Measurements from ENCODE around the gene ATP8A2. TPM values are rescaled to one million over a fixed set of nuclear protein-coding genes. Genes with fewer than 3 reads are reported as not detected.
"Not testable (repeated sequence)": the region's sequence is repeated elsewhere in the genome, so short reads cannot be mapped to it uniquely, and the experiment has no call there.

Gene ATP8A2
- total and polyA plus RNA-seq, 9 donors, result 0.23 to 0.95 (median 0.35) TPM

- no peak for DNase-seq
Observed at GRCh38 chr13:25561812-25562211, 190.0 kb downstream of the ATP8A2 start.

GRCh38 chr13:25570185-25570584, 198.4 kb downstream of the ATP8A2 start:
- WGBS, 3 donors, result 81 to 84% (median 83%) methylated on average over 14 of the region's 14 CpGs
- no peaks in the 10 kb centered on the region for H3K36me3 ChIP-seq
- intact Hi-C loops (cut with DNase I), result loop anchor here in 2 of 4 donors (10.0 kb wide), 2 partner anchors 495 to 505 kb away; no protein-coding TSS in a partner anchor
- no peak for DNase-seq
- no peak overlapping the region for H3K27ac ChIP-seq
- no peaks in the 10 kb centered on the region for H3K9me3 ChIP-seq
- H3K4me3 ChIP-seq, result no peak overlapping the region
- no peak for TF ChIP-seq POLR2A (IDR thresholded peaks at IDR 0.05)
- no peak for TF ChIP-seq CTCF (IDR thresholded peaks at IDR 0.05)
- no peak for TF ChIP-seq EP300 (IDR thresholded peaks at IDR 0.05)
- no peaks in the 10 kb centered on the region for H3K4me1 ChIP-seq (ENCODE audit: insufficient read depth)
- no peaks in the 10 kb centered on the region for H3K27me3 ChIP-seq

More at GRCh38 chr13:25561812-25562211, 190.0 kb downstream of the ATP8A2 start:
- Histone ChIP-seq H3K4me3 (no peak overlapping the region), H3K36me3 (no peaks in the 10 kb centered on the region), H3K4me1 (ENCODE audit: insufficient read depth) (no peaks in the 10 kb centered on the region), H3K27ac (no peak overlapping the region), H3K9me3 (no peaks in the 10 kb centered on the region), H3K27me3 (no peaks in the 10 kb centered on the region)
- intact Hi-C loops (cut with DNase I), result no loop called here
- TF ChIP-seq POLR2A (IDR thresholded peaks at IDR 0.05), result no peak
- WGBS, 3 donors, result 90 to 91% (median 90%) methylated on average over 7 of the region's 7 CpGs

- Histone ChIP-seq H3K4me3 (no peak overlapping the region), H3K27ac (no peak overlapping the region), H3K27me3 (no peaks in the 10 kb centered on the region), H3K9me3 (no peaks in the 10 kb centered on the region), H3K36me3 (no peaks in the 10 kb centered on the region), H3K4me1 (ENCODE audit: insufficient read depth) (no peaks in the 10 kb centered on the region)
- WGBS, 3 donors, result 88 to 93% (median 92%) methylated on average over 2 of the region's 2 CpGs
- intact Hi-C loops (cut with DNase I), result loop anchor here in 2 of 4 donors (10.0 kb wide), 2 partner anchors 494 to 504 kb away; no protein-coding TSS in a partner anchor
- no peak for DNase-seq
- TF ChIP-seq CTCF (IDR thresholded peaks at IDR 0.05), result no peak
- no peak for TF ChIP-seq EP300 (IDR thresholded peaks at IDR 0.05)
- TF ChIP-seq POLR2A (IDR thresholded peaks at IDR 0.05), result no peak
Observed at GRCh38 chr13:25571237-25571636, 199.5 kb downstream of the ATP8A2 start.

- H3K4me1 ChIP-seq (ENCODE audit: insufficient read depth); H3K4me3 ChIP-seq; H3K36me3 ChIP-seq; H3K9me3 ChIP-seq; H3K27me3 ChIP-seq; H3K27ac ChIP-seq; DNase-seq: not testable (repeated sequence)
- intact Hi-C loops (cut with DNase I), result loop anchor here in 2 of 4 donors (10.0 kb wide), 2 partner anchors 493 to 503 kb away; no protein-coding TSS in a partner anchor
- 75 to 84% (median 77%) methylated on average over 8 of the region's 8 CpGs for whole genome bisulfite sequencing, 3 donors
Observed at GRCh38 chr13:25572171-25572570, 200.4 kb downstream of the ATP8A2 start.

- peak in 4 of 5 donors; percentile 31 to 53 (median 44) for DNase-seq
- no peak overlapping the region for H3K4me3 ChIP-seq
- H3K27me3 ChIP-seq, result no peaks in the 10 kb centered on the region
- H3K36me3 ChIP-seq, result no peaks in the 10 kb centered on the region
- TF ChIP-seq EP300 (IDR thresholded peaks at IDR 0.05), result no peak
- TF ChIP-seq POLR2A (IDR thresholded peaks at IDR 0.05), result no peak
- peak in 1 of 3 donors; percentile 34 for TF ChIP-seq CTCF (IDR thresholded peaks at IDR 0.05)
- H3K9me3 ChIP-seq, result no peaks in the 10 kb centered on the region
- intact Hi-C loops (cut with DNase I), result loop anchor here in 2 of 4 donors (10.0 kb wide), 2 partner anchors 490 to 500 kb away; no protein-coding TSS in a partner anchor
- H3K27ac ChIP-seq, result no peak overlapping the region
- WGBS, 3 donors, result 28 to 34% (median 28%) methylated on average over 8 of the region's 8 CpGs
- H3K4me1 ChIP-seq (ENCODE audit: insufficient read depth), result no peaks in the 10 kb centered on the region
Observed at GRCh38 chr13:25574437-25575411, 202.9 kb downstream of the ATP8A2 start.
